LNCaP clone FGC (cell line): ENCODE data around the gene ZNF865.
"Not testable (repeated sequence)": the region's sequence is repeated elsewhere in the genome, so short reads cannot be mapped to it uniquely, and the experiment has no call there.

ENCODE experiments used
- DNase-seq: peaks from one replicate; pipeline ENCODE4 v3.0.0-alpha.2; 2011; ENCODE audit warnings: low read depth
- H3K4me3 ChIP-seq: 2 replicates; pipeline ENCODE4 v1.5.1; 2011; ENCODE audit warnings: mild to moderate bottlenecking, low read depth, low read length, control low read depth
- TF ChIP-seq, protein P1 (sequence below): IDR thresholded peaks from 2 replicates; pipeline ENCODE4 v1.5.1; 2012; ENCODE audit warnings: mild to moderate bottlenecking; ENCODE audit not compliant: control insufficient read depth, insufficient read depth; ENCODE audit errors: extremely low read depth

ZNF865 gene

DNA sequence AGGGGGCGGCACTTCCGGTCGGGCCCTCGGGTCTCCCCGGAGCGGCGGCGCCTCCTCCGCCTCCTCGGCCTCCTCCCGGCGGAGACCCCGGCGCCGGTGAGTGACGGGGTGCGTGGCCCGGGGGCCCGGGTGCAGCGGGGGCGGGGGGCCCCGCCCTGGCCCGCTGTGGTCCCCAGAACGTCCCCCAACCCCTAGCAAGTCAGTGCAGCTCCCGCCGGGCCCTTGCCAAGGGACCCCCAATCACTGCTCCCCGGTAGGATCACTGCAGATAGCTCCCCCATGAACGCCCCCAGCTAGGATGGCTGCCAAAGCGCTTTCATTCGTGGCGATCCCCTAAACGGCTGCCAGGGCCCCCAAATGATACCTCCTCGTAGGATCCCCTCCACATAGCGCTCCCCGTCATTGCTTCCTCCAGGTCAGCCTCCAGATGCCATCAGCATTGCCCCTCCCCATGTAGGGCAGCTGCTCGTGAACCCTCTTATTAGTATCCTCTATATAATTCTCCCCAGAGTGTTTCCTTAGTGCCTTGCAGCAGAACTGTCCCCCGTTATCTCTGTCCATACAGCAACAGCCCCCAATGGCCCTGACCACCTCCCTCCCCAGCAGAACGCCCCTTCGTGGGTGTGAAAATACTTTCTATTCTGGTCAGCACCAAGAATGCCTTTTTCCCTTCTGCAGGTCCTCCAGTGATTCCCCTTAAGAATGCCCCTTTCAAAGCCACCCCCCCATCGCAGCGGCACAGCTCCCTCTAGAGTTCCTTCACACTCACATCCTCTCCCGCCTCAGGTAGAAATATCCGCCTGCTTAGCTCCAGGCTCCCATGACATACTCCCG is at the start of gene ZNF865:
Gene ZNF865 (plus strand): TSS at position 11 of the 834 bp plus-strand sequence. CDS start 7,972 bp downstream, outside the sequence.
- DNase-seq, result peak; percentile 40
- peak within 1 kb of the TSS; percentile 96 for H3K4me3 ChIP-seq
- TF ChIP-seq, protein P1, sequence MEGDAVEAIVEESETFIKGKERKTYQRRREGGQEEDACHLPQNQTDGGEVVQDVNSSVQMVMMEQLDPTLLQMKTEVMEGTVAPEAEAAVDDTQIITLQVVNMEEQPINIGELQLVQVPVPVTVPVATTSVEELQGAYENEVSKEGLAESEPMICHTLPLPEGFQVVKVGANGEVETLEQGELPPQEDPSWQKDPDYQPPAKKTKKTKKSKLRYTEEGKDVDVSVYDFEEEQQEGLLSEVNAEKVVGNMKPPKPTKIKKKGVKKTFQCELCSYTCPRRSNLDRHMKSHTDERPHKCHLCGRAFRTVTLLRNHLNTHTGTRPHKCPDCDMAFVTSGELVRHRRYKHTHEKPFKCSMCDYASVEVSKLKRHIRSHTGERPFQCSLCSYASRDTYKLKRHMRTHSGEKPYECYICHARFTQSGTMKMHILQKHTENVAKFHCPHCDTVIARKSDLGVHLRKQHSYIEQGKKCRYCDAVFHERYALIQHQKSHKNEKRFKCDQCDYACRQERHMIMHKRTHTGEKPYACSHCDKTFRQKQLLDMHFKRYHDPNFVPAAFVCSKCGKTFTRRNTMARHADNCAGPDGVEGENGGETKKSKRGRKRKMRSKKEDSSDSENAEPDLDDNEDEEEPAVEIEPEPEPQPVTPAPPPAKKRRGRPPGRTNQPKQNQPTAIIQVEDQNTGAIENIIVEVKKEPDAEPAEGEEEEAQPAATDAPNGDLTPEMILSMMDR, result peak; percentile 90

DNA sequence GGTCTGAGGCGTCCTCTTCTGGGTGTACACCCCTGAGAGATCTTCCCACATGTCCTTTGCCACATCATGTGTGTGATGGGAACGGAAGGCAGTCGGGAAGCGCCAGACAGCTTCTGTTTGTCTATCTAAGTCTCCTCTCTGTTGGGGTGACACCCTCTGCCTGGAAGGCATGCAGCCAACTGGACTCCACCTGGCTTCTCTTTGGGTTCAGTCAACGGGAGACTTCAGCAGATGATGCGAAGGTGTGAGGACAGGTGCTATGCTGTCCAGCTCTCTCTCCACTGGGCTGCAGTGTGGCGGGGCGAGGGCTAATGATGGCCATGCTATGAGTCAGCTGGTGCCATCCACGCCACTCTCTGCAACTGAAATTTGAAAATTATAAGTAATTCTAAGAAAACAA is 45.8 kb upstream of the ZNF865 start:
- H3K4me3 ChIP-seq, result no peak overlapping the region
- DNase-seq, result no peak
- TF ChIP-seq, protein P1, result no peak

DNA sequence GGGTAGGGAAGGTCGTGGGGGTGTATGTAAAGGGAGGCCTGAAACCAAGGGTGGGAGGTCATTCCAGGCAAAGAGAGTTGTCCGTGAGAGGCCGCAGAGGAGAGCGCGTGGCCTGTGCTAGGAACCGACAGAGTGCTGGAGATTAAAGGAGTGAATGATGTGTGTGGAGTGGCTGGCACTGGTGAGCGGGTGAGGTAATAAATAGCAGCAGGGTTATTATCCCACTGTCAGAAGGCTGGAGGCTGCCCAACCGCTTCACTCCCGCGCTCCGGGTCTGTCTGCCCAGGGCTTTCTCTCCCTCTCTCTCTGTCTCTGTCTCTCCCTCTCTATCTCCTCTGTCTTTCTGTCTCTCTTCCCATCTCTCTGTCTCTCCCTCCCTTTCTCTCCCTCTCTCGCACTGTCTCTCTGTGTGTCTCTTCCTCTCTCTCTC is 42.2 kb upstream of the ZNF865 start:
- no peak for DNase-seq
- no peak overlapping the region for H3K4me3 ChIP-seq
- TF ChIP-seq, protein P1, result no peak

DNA sequence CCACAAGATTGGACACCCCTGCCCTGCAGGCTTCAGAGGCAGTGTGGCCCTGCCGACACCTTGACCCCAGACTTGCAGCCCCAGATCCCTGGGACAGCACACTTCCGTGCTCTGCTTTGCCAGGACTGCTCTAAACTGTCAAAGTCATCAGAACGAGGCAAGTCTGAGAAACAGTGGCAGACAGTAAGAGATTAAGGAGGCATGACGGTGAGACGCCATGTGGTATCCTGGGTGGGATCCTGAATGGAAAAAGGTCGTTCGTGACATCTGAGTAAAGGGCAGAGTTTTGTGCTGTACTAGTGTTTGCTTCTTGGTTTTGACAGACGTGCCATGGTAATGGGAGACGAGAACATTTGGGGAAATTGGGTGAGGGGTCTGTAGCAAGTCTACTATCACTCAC is 38.6 kb upstream of the ZNF865 start:
- H3K4me3 ChIP-seq, result no peak overlapping the region
- TF ChIP-seq, protein P1, result no peak
- no peak for DNase-seq

DNA sequence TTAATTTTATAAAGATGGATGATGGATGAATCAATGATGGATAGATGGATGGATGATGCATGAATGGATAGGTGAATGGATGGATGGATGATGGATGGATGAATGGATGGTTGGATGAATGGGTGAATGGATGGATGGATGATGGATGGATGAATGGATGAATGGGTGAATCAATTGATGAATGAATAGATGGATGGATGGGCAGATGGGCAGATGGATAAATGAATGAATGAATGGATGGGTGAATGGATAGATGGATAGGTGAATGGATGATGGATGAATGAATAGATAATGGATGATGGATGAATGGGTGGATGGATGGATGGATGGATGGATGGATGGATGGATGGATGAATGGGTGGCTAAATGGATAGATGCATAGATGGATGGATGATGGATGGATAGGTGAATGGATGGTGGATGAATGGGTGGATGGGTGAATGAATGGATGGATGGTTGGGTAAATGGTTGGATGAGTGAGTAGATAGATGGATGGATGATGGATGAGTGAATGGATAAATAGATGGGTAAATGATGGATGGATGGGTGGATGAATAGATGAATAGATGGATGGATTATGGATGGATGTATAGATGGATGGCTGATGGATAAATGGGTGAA is 37.6 kb upstream of the ZNF865 start:
- TF ChIP-seq, protein P1, result no peak
- H3K4me3 ChIP-seq, result no peak overlapping the region
- no peak for DNase-seq

DNA sequence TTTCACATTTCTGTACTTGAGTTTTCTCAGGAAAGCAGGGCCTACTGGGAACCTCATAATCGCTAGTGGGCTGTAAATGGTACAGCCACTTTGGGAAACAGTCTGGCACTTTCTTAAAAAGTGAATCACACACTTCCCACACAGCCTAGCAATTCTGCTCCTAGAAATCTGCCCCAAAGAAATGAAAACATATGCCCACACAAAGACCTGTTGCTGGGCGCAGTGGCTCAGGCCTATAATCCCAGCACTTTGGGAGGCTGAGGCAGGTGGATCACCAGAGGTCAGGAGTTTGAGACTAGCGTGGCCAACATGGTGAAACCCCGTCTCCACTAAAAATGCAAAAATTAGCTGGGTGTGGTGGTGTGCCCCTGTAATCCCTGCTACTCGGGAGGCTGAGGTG is 36.0 kb upstream of the ZNF865 start:
- not testable (repeated sequence) for DNase-seq, H3K4me3 ChIP-seq

DNA sequence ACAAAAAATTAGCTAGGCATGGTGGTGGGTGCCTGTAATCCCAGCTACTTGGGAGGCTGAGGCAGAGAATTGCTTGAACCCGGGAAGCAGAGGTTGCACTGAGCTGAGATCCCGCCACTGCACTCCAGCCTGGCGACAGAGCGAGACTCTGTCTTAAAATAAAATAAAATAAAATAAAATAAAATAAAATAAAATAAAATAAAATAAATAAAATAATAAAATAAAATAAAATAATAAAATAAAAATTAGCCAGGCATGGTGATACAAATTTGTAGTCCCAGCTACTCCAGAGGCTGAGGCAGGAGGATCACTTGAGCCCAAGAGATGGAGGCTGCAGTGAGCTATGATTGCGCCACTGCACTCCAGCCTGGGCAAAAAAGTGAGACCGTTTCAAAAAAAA is 31.5 kb upstream of the ZNF865 start:
- H3K4me3 ChIP-seq, DNase-seq: not testable (repeated sequence)

DNA sequence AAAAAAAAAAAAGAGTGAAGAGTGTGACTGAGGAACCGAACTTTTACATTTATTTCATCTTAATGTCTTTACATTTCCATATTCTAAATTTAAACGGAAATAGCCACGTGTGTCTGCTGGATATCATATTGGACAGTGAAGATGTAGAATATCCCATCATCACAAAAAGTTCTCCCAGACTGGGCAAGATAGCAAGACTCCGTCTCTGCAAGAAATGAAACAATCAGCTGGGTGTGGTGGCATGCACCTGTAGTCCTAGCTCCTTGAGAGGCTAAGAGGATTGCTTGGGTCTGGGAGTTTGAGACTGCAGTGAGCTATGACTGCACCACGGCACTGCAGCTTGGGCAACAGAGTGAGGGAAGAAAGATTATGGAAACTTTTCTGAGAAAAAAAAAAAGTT is 28.7 kb upstream of the ZNF865 start:
- DNase-seq, result no peak
- H3K4me3 ChIP-seq, result no peak overlapping the region
- TF ChIP-seq, protein P1, result no peak
